A549 (cell line): ENCODE measurements around the gene CDC42BPG. TPM values are rescaled to one million over a fixed set of nuclear protein-coding genes. Genes with fewer than 3 reads are reported as not detected.

Source experiments
- ATAC-seq, 2 experiments: fragments of 200-7000 bp in 1 of 2; fragments of >200 bp in 1 of 2; cut with Nextera tagmentation in 1 of 2; cut with Tn5 transposase in 1 of 2; 3 replicates each; pipeline versions ENCODE4 v1.8.0 to v1.9.1; 2018 to 2020; ENCODE audit warnings: mild to moderate bottlenecking in 1 of 2, moderate library complexity in 1 of 2
- CTCF ChIA-PET: fragments of 300-600 bp; sonication (Branson Sonifier 250); formaldehyde crosslinking; extraction: SDS; loops from one replicate; lab custom pipeline; 2021; ENCODE audit warnings: antibody characterized with exemption, inconsistent platforms; lab: Yijun Ruan, JAX
- POLR2A ChIA-PET: fragments of 350-600 bp; formaldehyde crosslinking; extraction: SDS; loops from one replicate; lab custom pipeline; 2021; ENCODE audit warnings: antibody characterized with exemption, inconsistent platforms; lab: Yijun Ruan, JAX
- DNase-seq, 2 experiments: peaks; one replicate each; pipeline versions ENCODE4 v3.0.0 to v3.0.0-alpha.2; 2011 to 2016; ENCODE audit warnings: low read depth in 1 of 2, low spot score in 1 of 2
- FAIRE-seq: peaks from 2 replicates; lab custom pipeline; 2011; peaks lifted over from hg19 to GRCh38; lab: Jason Lieb, UNC
- H3K27ac ChIP-seq, 2 experiments: fragments of >200 bp; sonication (Bioruptor Twin); formaldehyde crosslinking; 3 replicates each; pipeline ENCODE4 v1.5.1; 2016 to 2017
- H3K4me1 ChIP-seq: fragments of >200 bp; sonication (Bioruptor Twin); formaldehyde crosslinking; 3 replicates; pipeline ENCODE4 v1.6.1; 2016
- H3K4me2 ChIP-seq: fragments of >200 bp; sonication (Bioruptor Twin); formaldehyde crosslinking; 3 replicates; pipeline ENCODE4 v1.6.1; 2016
- H3K4me3 ChIP-seq: fragments of >200 bp; sonication (Bioruptor Twin); formaldehyde crosslinking; 3 replicates; pipeline ENCODE4 v1.5.1; 2016
- H3K9me3 ChIP-seq: fragments of >200 bp; sonication (Bioruptor Twin); formaldehyde crosslinking; 3 replicates; pipeline ENCODE4 v1.6.1; 2016
- CHD2 ChIP-seq: fragments of 150-350 bp; IDR thresholded peaks from 2 replicates; pipeline ENCODE4 v1.6.1; 2014; ENCODE audit warnings: low read length; ENCODE audit not compliant: partially characterized antibody
- EHMT2 ChIP-seq: fragments of 200-600 bp; sonication (generic); IDR thresholded peaks from 2 replicates; pipeline ENCODE4 v1.6.1; 2016; ENCODE audit warnings: antibody characterized with exemption, low read depth, mild to moderate bottlenecking, moderate library complexity
- FOSB ChIP-seq: fragments of 250-450 bp; sonication (Bioruptor Pico); IDR thresholded peaks from 2 replicates; pipeline ENCODE4 v1.5.0; 2020; ENCODE audit warnings: mild to moderate bottlenecking, moderate library complexity
- GATA3 ChIP-seq: IDR thresholded peaks from 2 replicates; pipeline ENCODE4 v1.6.1; 2012; ENCODE audit warnings: borderline replicate concordance
- HES2 ChIP-seq: fragments of >200 bp; sonication (Bioruptor Twin); formaldehyde crosslinking; IDR thresholded peaks from 2 replicates; pipeline ENCODE4 v1.6.1; 2016
- HEYL ChIP-seq: fragments of 250-450 bp; sonication (Bioruptor Pico); IDR thresholded peaks from 2 replicates; pipeline ENCODE4 v1.8.0; 2021; ENCODE audit warnings: mild to moderate bottlenecking, moderate library complexity
- HMGXB4 ChIP-seq: fragments of 250-450 bp; sonication (Bioruptor Pico); IDR thresholded peaks from 2 replicates; pipeline ENCODE4 v1.5.0; 2021; ENCODE audit warnings: mild to moderate bottlenecking, moderate library complexity, borderline replicate concordance
- MYC ChIP-seq: IDR thresholded peaks from 2 replicates; pipeline ENCODE4 v1.6.1; 2012; ENCODE audit warnings: mild to moderate bottlenecking, inconsistent platforms, low read length, improper control_type of control experiment, borderline replicate concordance
- NFE2L2 ChIP-seq: fragments of 150-350 bp; conservative IDR thresholded peaks from 2 replicates; pipeline ENCODE4 v1.6.1; 2014; ENCODE audit warnings: low read length
- PHF8 ChIP-seq: fragments of 200-600 bp; sonication (generic); IDR thresholded peaks from 2 replicates; pipeline ENCODE4 v1.6.1; 2016; ENCODE audit warnings: low read depth, mild to moderate bottlenecking, antibody characterized with exemption, moderate library complexity, borderline replicate concordance
- POLR2A ChIP-seq: IDR thresholded peaks from 2 replicates; pipeline ENCODE4 v1.6.1; 2012; ENCODE audit warnings: mild to moderate bottlenecking, low read length
- POLR2AphosphoS2 ChIP-seq: conservative IDR thresholded peaks from 2 replicates; pipeline ENCODE4 v1.6.1; 2012; ENCODE audit warnings: low read length, improper control_type of control experiment, inconsistent platforms
- RAD21 ChIP-seq, 2 experiments: fragments of >200 bp in 1 of 2; sonication (Bioruptor Twin) in 1 of 2; formaldehyde crosslinking in 1 of 2; IDR thresholded peaks in 1 of 2; conservative IDR thresholded peaks in 1 of 2; 2 replicates in 1 of 2; 3 replicates in 1 of 2; pipeline ENCODE4 v1.6.1; 2012 to 2018; ENCODE audit warnings: inconsistent platforms in 1 of 2
- RFX5 ChIP-seq: fragments of 450-650 bp; IDR thresholded peaks from 2 replicates; pipeline ENCODE4 v1.7.1; 2014; ENCODE audit warnings: antibody characterized with exemption, mild to moderate bottlenecking, moderate library complexity
- SREBF2 ChIP-seq: fragments of 450-650 bp; IDR thresholded peaks from 2 replicates; pipeline ENCODE4 v1.6.1; 2014; ENCODE audit warnings: mild to moderate bottlenecking, moderate library complexity
- TP53 ChIP-seq: fragments of 250-450 bp; sonication (Bioruptor Pico); IDR thresholded peaks from 2 replicates; pipeline ENCODE4 v1.5.0; 2021; ENCODE audit warnings: mild to moderate bottlenecking, moderate library complexity
- ZC3H11A ChIP-seq: fragments of 450-650 bp; IDR thresholded peaks from 2 replicates; pipeline ENCODE4 v1.6.1; 2014; ENCODE audit warnings: antibody characterized with exemption, mild to moderate bottlenecking
- ZSCAN20 ChIP-seq: fragments of 250-450 bp; sonication (Bioruptor Pico); IDR thresholded peaks from 2 replicates; pipeline ENCODE4 v1.8.0; 2022; ENCODE audit warnings: mild to moderate bottlenecking, moderate library complexity
- WGBS: methylation state at CpG from one replicate; pipeline ENCODE4 v1.1.6; 2017; ENCODE audit errors: missing lambda C conversion rate; 5-methylcytosine and 5-hydroxymethylcytosine counted together
- polyA plus RNA-seq, 4 experiments: library from polyadenylated mRNA; depleted of rRNA in 3 of 4; stranded (reverse); fragments of >200 nt; fragmentation: RNase III in 1 of 4; extraction: RNeasy Plus Mini Kit Qiagen cat#74134 plus additional on column Dnase treatment in 1 of 4; gene quantifications; 2 replicates in 3 of 4; 3 replicates in 1 of 4; pipeline ENCODE4 v1.2.3, GENCODE V29; 2011 to 2017

The CDC42BPG gene
- polyA plus RNA-seq, 2 of the 4 experiments (the other 2 are of a cell fraction), result 0.35 to 1.0 TPM

- TF ChIP-seq PHF8 (no peak), ZSCAN20 (CRISPR knock-in tag) (no peak), CHD2 (no peak), HES2 (no peak), EHMT2 (no peak), HEYL (CRISPR knock-in tag) (no peak), ZC3H11A (no peak)
Observed at GRCh38 chr11:64861227-64861975, 16.9 kb upstream of the CDC42BPG start (continued).

- ATAC-seq, result no peak
- FAIRE-seq, result no peak
- TF ChIP-seq GATA3 (no peak), HMGXB4 (CRISPR knock-in tag) (no peak), PHF8 (no peak), TP53 (CRISPR knock-in tag) (no peak), SREBF2 (no peak), FOSB (CRISPR knock-in tag) (no peak), RFX5 (no peak), POLR2AphosphoS2 (no peak), POLR2A (no peak), NFE2L2 (no peak)
- Histone ChIP-seq H3K4me2 (no peak overlapping the region), H3K9me3 (no peaks in the 10 kb centered on the region), H3K4me1 (peaks cover 48% of the 10 kb centered on the region), H3K4me3 (no peak overlapping the region), H3K27ac (peak overlapping the region in 1 of 2 experiments; percentile 62; a peak in 2 of 6 replicates)
- 91% methylated on average over 33 of the region's 33 CpGs for WGBS
- POLR2A ChIA-PET, result interaction anchor here (2.0 kb wide), 1 partner anchor 18 kb away, joined by 6 read pairs; no protein-coding TSS in a partner anchor
- no peak for DNase-seq
- CTCF ChIA-PET, result interaction anchor here (20.2 to 39.4 kb wide), 3 partner anchors 1 to 27 kb away, joined by 462 to 1607 read pairs (median 462); partner anchors contain the start of genes CDC42BPG and EHD1
Observed at GRCh38 chr11:64859542-64860414, 15.3 kb upstream of the CDC42BPG start.

GRCh38 chr11:64858467-64859263 is 14.2 kb upstream of the CDC42BPG start:
- FAIRE-seq, result no peak
- POLR2A ChIA-PET, result interaction anchor here (2.0 kb wide), 1 partner anchor 19 kb away, joined by 6 read pairs; no protein-coding TSS in a partner anchor
- TF ChIP-seq MYC (no peak), RFX5 (no peak), RAD21 (conservative IDR thresholded peaks at IDR 0.05 in 1 of 2, IDR thresholded peaks at IDR 0.05 in 1 of 2) (no peak), TP53 (CRISPR knock-in tag) (no peak)
- no peak for ATAC-seq
- Histone ChIP-seq H3K9me3 (no peaks in the 10 kb centered on the region), H3K27ac (peak overlapping the region; percentile 7 to 62; a peak in 4 of 6 replicates), H3K4me3 (no peak overlapping the region), H3K4me2 (no peak overlapping the region), H3K4me1 (peaks cover 49% of the 10 kb centered on the region)
- no peak for DNase-seq
- 79% methylated on average over 19 of the region's 19 CpGs for WGBS
- CTCF ChIA-PET, result interaction anchor here (0.6 to 39.4 kb wide), 4 partner anchors 2 to 56 kb away, joined by 3 to 1607 read pairs (median 462); partner anchors contain the start of genes CDC42BPG, EHD1 and MAP4K2
